Measurements from ENCODE around the gene SLC6A19. TPM values are rescaled to one million over a fixed set of nuclear protein-coding genes. Genes with fewer than 3 reads are reported as not detected.

SLC6A19 gene
- total and polyA plus RNA-seq, 2 experiments from 2014 or later = 5.2 to 5.8 TPM

DNA sequence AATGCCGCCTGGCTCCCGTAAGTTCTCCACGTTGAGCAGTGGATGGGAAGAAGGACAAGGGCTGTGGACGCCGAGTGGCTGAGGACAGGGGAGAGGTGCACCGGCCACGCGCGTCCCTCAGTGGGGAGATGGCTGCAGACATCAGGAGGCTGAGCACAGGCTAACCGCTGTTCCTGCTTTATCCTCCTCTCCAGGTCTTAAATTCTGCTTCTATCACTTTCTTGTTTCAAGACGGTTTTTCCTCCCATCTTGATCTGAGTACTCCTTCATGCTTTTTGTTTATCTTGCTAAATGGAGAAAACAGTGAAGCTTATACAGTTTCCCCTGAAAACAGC, 42.1 kb upstream of the SLC6A19 start:
- TF ChIP-seq, protein P1, sequence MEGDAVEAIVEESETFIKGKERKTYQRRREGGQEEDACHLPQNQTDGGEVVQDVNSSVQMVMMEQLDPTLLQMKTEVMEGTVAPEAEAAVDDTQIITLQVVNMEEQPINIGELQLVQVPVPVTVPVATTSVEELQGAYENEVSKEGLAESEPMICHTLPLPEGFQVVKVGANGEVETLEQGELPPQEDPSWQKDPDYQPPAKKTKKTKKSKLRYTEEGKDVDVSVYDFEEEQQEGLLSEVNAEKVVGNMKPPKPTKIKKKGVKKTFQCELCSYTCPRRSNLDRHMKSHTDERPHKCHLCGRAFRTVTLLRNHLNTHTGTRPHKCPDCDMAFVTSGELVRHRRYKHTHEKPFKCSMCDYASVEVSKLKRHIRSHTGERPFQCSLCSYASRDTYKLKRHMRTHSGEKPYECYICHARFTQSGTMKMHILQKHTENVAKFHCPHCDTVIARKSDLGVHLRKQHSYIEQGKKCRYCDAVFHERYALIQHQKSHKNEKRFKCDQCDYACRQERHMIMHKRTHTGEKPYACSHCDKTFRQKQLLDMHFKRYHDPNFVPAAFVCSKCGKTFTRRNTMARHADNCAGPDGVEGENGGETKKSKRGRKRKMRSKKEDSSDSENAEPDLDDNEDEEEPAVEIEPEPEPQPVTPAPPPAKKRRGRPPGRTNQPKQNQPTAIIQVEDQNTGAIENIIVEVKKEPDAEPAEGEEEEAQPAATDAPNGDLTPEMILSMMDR (IDR thresholded peaks at IDR 0.05; ENCODE audit: poor library complexity) = no peak
- TF ChIP-seq EZH2 (IDR thresholded peaks at IDR 0.05; ENCODE audit: borderline replicate concordance) = no peak
- no peak for TF ChIP-seq EZH2phosphoT487 (IDR thresholded peaks at IDR 0.05; ENCODE audit: low read depth, severe bottlenecking, unreplicated experiment)
- Histone ChIP-seq H4K20me1 (ENCODE audit: insufficient read depth, poor library complexity, severe bottlenecking) (no peaks in the 10 kb centered on the region), H3K4me3 (no peak overlapping the region), H3K27ac (no peak overlapping the region), H3K36me3 (replicated peaks; ENCODE audit: insufficient read depth, low read depth) (no peaks in the 10 kb centered on the region), H2AFZ (no peak overlapping the region), H3K9me3 (ENCODE audit: low read depth) (no peaks in the 10 kb centered on the region), H3K27me3 (peaks cover 11% of the 10 kb centered on the region), H3K9me2 (replicated peaks; ENCODE audit: insufficient read depth) (no peaks in the 10 kb centered on the region), H3K4me2 (no peak overlapping the region), H3K4me1 (ENCODE audit: insufficient read depth) (peaks cover 3% of the 10 kb centered on the region), H3K79me2 (no peaks in the 10 kb centered on the region)
- WGBS (ENCODE audit: low lambda C conversion rate, missing lambda C conversion rate) = 70% methylated on average over 11 of the region's 11 CpGs
- DNase-seq (ENCODE audit: low spot score) = no peak

DNA sequence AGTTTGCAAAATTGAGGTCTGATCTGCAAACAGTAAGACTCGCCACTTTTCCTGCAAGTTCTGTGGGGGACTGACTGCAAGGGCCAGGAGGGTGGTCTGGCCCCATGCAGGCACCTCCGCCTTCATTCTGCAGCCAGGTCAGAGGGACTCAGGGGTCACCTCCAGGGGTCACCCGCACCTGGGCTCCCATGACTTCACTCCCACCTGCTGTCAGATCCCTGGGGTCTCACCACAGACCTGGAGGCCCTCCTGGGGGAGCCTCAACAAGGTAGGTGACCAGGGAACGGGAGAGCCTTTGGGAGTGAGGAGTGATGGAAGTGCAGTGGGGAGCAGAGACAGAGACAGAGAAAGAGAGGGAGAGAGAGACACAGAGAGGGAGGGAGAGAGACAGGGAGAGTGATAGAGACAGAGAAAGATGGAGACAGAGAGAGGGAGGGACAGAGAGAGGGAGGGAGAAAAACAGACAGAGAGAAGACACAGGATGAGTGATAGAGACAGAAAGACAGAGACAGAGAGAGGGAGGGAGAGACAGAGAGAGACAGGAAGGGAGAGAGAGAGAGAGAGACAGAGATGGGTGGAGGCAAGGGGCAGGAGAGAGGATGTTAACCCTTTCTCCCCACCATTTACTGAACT, 41.5 kb upstream of the SLC6A19 start:
- DNase-seq (ENCODE audit: low spot score) = no peak
- WGBS (ENCODE audit: low lambda C conversion rate, missing lambda C conversion rate) = 69% methylated on average over 4 of the region's 4 CpGs
- TF ChIP-seq, protein P1 (IDR thresholded peaks at IDR 0.05; ENCODE audit: poor library complexity) = no peak
- no peak for TF ChIP-seq EZH2 (IDR thresholded peaks at IDR 0.05; ENCODE audit: borderline replicate concordance)
- TF ChIP-seq EZH2phosphoT487 (IDR thresholded peaks at IDR 0.05; ENCODE audit: low read depth, severe bottlenecking, unreplicated experiment) = no peak
- Histone ChIP-seq H4K20me1 (ENCODE audit: insufficient read depth, poor library complexity, severe bottlenecking) (no peaks in the 10 kb centered on the region), H3K9me3 (ENCODE audit: low read depth) (no peaks in the 10 kb centered on the region), H3K9me2 (replicated peaks; ENCODE audit: insufficient read depth) (no peaks in the 10 kb centered on the region), H3K4me1 (ENCODE audit: insufficient read depth) (peaks cover 3% of the 10 kb centered on the region), H3K27ac (no peak overlapping the region), H3K36me3 (replicated peaks; ENCODE audit: insufficient read depth, low read depth) (no peaks in the 10 kb centered on the region), H3K4me3 (no peak overlapping the region), H2AFZ (no peak overlapping the region), H3K4me2 (no peak overlapping the region), H3K27me3 (peaks cover 11% of the 10 kb centered on the region), H3K79me2 (no peaks in the 10 kb centered on the region)

DNA sequence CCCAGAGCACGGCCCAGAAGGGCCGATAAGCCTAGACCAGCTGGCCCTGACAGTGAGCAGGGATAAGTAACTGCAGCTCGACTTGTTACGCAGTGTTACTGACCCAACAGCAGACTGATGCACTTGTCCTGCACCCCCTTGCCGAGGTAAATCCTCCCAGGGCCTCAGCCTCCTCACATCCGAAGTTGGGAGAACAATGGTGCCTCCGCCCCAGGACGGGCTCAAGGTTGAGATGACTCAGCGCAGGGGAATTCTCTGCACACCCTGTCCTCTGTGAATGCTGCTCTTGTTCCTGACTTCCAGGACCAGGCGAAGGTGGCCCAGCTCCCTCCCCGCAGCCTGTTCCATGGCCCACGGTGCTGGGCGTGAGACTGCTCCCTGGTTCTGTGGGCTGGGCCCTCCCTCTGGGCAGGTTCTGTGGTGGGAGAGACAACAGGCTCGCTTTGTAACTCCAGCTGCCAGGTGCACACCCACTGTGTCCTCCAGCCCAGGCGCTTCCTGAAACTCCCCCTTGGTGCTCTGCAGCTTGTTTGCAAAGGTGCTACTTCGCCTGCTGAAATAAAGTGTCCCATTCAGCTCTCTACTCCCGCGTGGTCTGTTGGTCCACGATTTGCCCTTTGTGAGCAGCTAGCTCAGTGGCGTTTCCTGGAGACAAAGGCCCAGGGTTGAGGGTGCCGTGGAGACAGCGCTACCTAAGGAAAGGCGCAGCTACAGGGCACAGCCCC, 40.1 kb upstream of the SLC6A19 start:
- no peaks in the 10 kb centered on the region for H3K36me3 ChIP-seq (replicated peaks; ENCODE audit: insufficient read depth, low read depth)
- no peak overlapping the region for H3K4me3 ChIP-seq
- H3K79me2 ChIP-seq = no peaks in the 10 kb centered on the region
- no peak overlapping the region for H2AFZ ChIP-seq
- DNase-seq (ENCODE audit: low spot score) = peak; percentile 45
- no peaks in the 10 kb centered on the region for H3K4me1 ChIP-seq (ENCODE audit: insufficient read depth)
- H3K27me3 ChIP-seq = peaks cover 7% of the 10 kb centered on the region
- no peaks in the 10 kb centered on the region for H3K9me3 ChIP-seq (ENCODE audit: low read depth)
- TF ChIP-seq, protein P1 (IDR thresholded peaks at IDR 0.05; ENCODE audit: poor library complexity) = no peak
- TF ChIP-seq EZH2 (IDR thresholded peaks at IDR 0.05; ENCODE audit: borderline replicate concordance) = no peak
- no peak for TF ChIP-seq EZH2phosphoT487 (IDR thresholded peaks at IDR 0.05; ENCODE audit: low read depth, severe bottlenecking, unreplicated experiment)
- no peak overlapping the region for H3K27ac ChIP-seq
- H4K20me1 ChIP-seq (ENCODE audit: insufficient read depth, poor library complexity, severe bottlenecking) = no peaks in the 10 kb centered on the region
- 78% methylated on average over 23 of the region's 23 CpGs for WGBS (ENCODE audit: low lambda C conversion rate, missing lambda C conversion rate)
- no peaks in the 10 kb centered on the region for H3K9me2 ChIP-seq (replicated peaks; ENCODE audit: insufficient read depth)
- H3K4me2 ChIP-seq = no peak overlapping the region
